ENCODE results near the gene DCAF12.

DNA sequence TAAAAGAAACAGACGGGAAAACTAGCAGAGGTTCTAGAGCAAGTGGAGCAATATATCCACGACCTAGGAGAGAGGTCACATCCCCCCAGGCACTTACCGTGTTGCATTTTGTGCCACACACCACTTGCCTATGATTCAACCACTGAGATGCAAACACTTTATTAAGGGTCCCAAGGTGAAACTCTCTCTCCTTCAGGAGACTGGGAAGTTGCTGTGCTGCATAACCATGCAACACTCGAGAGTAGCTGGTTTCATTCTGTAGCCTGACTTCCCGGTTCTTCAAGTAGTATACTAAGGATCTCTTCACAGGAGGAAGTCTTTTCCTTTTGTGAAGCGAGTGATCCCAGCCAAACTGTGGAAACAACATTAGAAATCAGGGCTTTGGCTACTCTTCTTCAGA, 1.6 kb downstream of the DCAF12 start:
- TF ChIP-seq, protein P1, sequence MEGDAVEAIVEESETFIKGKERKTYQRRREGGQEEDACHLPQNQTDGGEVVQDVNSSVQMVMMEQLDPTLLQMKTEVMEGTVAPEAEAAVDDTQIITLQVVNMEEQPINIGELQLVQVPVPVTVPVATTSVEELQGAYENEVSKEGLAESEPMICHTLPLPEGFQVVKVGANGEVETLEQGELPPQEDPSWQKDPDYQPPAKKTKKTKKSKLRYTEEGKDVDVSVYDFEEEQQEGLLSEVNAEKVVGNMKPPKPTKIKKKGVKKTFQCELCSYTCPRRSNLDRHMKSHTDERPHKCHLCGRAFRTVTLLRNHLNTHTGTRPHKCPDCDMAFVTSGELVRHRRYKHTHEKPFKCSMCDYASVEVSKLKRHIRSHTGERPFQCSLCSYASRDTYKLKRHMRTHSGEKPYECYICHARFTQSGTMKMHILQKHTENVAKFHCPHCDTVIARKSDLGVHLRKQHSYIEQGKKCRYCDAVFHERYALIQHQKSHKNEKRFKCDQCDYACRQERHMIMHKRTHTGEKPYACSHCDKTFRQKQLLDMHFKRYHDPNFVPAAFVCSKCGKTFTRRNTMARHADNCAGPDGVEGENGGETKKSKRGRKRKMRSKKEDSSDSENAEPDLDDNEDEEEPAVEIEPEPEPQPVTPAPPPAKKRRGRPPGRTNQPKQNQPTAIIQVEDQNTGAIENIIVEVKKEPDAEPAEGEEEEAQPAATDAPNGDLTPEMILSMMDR (conservative IDR thresholded peaks at IDR 0.05 in 1 of 2, IDR thresholded peaks at IDR 0.05 in 1 of 2; ENCODE audit: extremely low read depth in 1 of 2, insufficient read depth in 1 of 2, low read depth in 1 of 2, low read length in 2 of 2) = no peak
- no peak for TF ChIP-seq EZH2 (IDR thresholded peaks at IDR 0.05; ENCODE audit: borderline replicate concordance, low read length)
